Activated CD4-positive, alpha-beta T cell treated with anti-CD3 and anti-CD28 coated beads, Interleukin-2, amount 10 ng/mL, durations not matched to agents 24 days and 14 days (primary cell): ENCODE measurements around the gene KLRF2. TPM values are rescaled to one million over a fixed set of nuclear protein-coding genes. Genes with fewer than 3 reads are reported as not detected.
A peak's percentile ranks its signal among the peaks of the same experiment; 100 is the strongest.

Experiments used
- DNase-seq: peaks from one replicate; pipeline ENCODE4 v3.0.0; 2022
- H3K27ac Mint-ChIP-seq: one replicate; pipeline ENCODE4 v1.8.0; 2022; ENCODE audit warnings: mild to moderate bottlenecking, mixed read lengths
- H3K27me3 Mint-ChIP-seq: one replicate; pipeline ENCODE4 v1.8.0; 2022; ENCODE audit warnings: mixed read lengths
- H3K36me3 Mint-ChIP-seq: one replicate; pipeline ENCODE4 v1.8.0; 2022; ENCODE audit warnings: low read depth, mild to moderate bottlenecking, mixed read lengths
- H3K4me1 Mint-ChIP-seq: one replicate; pipeline ENCODE4 v1.8.0; 2021; ENCODE audit warnings: mixed read lengths
- H3K4me3 Mint-ChIP-seq: one replicate; pipeline ENCODE4 v1.8.0; 2022; ENCODE audit warnings: mild to moderate bottlenecking, moderate library complexity, mixed read lengths
- H3K9me3 Mint-ChIP-seq: one replicate; pipeline ENCODE4 v1.8.0; 2021; ENCODE audit warnings: mixed read lengths
- intact Hi-C: fragments of 100-400 bp; cut with micrococcal nuclease; formaldehyde crosslinking; loops from one replicate; pipeline ENCODE4 v1.15.1; 2023
- total RNA-seq: library from RNA; stranded (reverse); gene quantifications from 2 replicates; pipeline ENCODE4 v1.2.3, GENCODE V29; 2022

KLRF2 gene, protein sequence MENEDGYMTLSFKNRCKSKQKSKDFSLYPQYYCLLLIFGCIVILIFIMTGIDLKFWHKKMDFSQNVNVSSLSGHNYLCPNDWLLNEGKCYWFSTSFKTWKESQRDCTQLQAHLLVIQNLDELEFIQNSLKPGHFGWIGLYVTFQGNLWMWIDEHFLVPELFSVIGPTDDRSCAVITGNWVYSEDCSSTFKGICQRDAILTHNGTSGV
- not detected in 2 replicates for total RNA-seq

GRCh38 chr12:9881246-9881645 is at the start of gene KLRF2:
Gene KLRF2 (plus strand): TSS chr12:9881489. CDS start chr12:9881596, 107 bp downstream.
- peaks cover 8% of the 10 kb centered on the region for H3K4me1 Mint-ChIP-seq
- no peak for DNase-seq
- H3K36me3 Mint-ChIP-seq = peaks cover 1% of the 10 kb centered on the region
- no peak within 1 kb of the TSS for H3K4me3 Mint-ChIP-seq
- H3K27me3 Mint-ChIP-seq = peaks cover 2% of the 10 kb centered on the region
- intact Hi-C loops = no loop called here
- no peak within 1 kb of the TSS for H3K27ac Mint-ChIP-seq
- no peaks in the 10 kb centered on the region for H3K9me3 Mint-ChIP-seq

DNA sequence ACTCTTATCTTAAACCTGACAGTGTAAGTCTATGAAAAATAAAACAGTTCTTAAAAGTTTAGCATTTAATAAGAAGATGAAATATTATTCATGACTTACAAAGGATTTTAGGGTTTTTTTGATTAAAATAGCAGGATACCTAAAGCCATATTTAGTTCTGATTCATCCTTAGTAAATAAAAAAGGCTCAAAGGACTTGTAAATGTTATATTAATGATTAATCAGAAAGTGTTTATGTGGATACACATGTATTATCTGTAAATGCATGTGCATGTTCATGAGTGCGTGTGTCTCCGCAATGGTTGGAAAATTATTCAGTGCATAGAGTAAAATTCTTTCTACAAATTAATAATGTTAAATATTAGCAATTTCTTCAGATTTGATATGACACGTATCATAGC is 49.6 kb upstream of the KLRF2 start:
- no peak overlapping the region for H3K27ac Mint-ChIP-seq
- H3K36me3 Mint-ChIP-seq = no peaks in the 10 kb centered on the region
- no peak for DNase-seq
- no peaks in the 10 kb centered on the region for H3K9me3 Mint-ChIP-seq
- intact Hi-C loops = no loop called here
- no peaks in the 10 kb centered on the region for H3K4me1 Mint-ChIP-seq
- H3K27me3 Mint-ChIP-seq = peaks cover 19% of the 10 kb centered on the region
- H3K4me3 Mint-ChIP-seq = no peak overlapping the region

GRCh38 chr12:9843407-9843806 is 37.9 kb upstream of the KLRF2 start:
- H3K27me3 Mint-ChIP-seq = peaks cover 38% of the 10 kb centered on the region
- intact Hi-C loops = no loop called here

GRCh38 chr12:9848899-9849298 is 32.4 kb upstream of the KLRF2 start:
- intact Hi-C loops = no loop called here
- no peak for DNase-seq
- no peak overlapping the region for H3K4me3 Mint-ChIP-seq
- H3K27me3 Mint-ChIP-seq = peaks cover 28% of the 10 kb centered on the region
- peaks cover 2% of the 10 kb centered on the region for H3K4me1 Mint-ChIP-seq
- H3K27ac Mint-ChIP-seq = no peak overlapping the region
- peaks cover 44% of the 10 kb centered on the region for H3K36me3 Mint-ChIP-seq
- H3K9me3 Mint-ChIP-seq = peaks cover 20% of the 10 kb centered on the region

More at GRCh38 chr12:9843407-9843806, 37.9 kb upstream of the KLRF2 start:
- no peak for DNase-seq
- Mint-ChIP-seq H3K4me1 (no peaks in the 10 kb centered on the region), H3K4me3 (no peak overlapping the region), H3K27ac (no peak overlapping the region), H3K9me3 (peaks cover 17% of the 10 kb centered on the region), H3K36me3 (peaks cover 8% of the 10 kb centered on the region)

DNA sequence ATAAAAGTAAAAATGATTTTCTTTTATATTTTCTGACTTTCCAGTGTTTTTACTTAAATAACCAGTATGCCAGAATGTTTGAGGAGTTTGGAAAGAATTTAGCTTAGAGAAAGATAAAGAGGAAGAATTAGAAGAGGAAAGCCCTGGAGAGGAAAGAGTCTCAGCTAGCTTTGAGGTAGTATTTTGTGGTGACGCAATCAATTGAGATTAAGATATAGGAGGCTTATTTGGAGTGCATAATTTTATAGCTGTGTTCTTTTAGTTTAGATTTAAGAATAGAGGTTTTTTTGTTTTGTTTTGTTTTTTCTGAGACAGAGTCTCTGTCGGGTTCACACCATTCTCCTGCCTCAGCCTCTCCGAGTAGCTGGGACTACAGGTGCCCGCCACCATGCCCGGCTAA is 30.2 kb upstream of the KLRF2 start:
- intact Hi-C loops = no loop called here
- H3K27ac Mint-ChIP-seq = no peak overlapping the region
- peaks cover 59% of the 10 kb centered on the region for H3K36me3 Mint-ChIP-seq
- H3K4me3 Mint-ChIP-seq = no peak overlapping the region
- peaks cover 4% of the 10 kb centered on the region for H3K4me1 Mint-ChIP-seq
- peaks cover 16% of the 10 kb centered on the region for H3K9me3 Mint-ChIP-seq
- H3K27me3 Mint-ChIP-seq = peaks cover 15% of the 10 kb centered on the region
- no peak for DNase-seq

DNA sequence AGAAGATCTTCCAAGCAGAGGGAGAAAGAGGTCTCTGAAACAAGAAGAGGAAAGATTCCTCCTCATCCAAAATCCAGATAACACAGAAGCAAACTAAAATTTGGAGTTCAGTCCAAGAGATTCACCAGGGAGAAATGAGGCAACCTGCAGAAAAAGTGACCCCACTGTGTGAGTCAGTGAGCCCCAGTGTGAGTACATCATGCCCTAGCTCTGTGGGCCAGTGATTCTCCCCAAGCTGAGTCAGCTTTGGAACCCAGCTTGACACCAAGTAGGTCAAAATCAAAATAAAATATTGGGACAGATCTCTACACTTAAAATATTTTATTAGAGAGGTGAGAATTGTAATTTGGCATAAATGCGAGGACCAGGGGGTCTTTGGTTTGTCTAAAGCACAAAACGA is 29.4 kb upstream of the KLRF2 start:
- Mint-ChIP-seq H3K27me3 (peaks cover 6% of the 10 kb centered on the region), H3K9me3 (peaks cover 8% of the 10 kb centered on the region), H3K4me1 (peaks cover 7% of the 10 kb centered on the region), H3K36me3 (peaks cover 64% of the 10 kb centered on the region), H3K4me3 (no peak overlapping the region), H3K27ac (no peak overlapping the region)
- intact Hi-C loops = no loop called here
- DNase-seq = no peak

DNA sequence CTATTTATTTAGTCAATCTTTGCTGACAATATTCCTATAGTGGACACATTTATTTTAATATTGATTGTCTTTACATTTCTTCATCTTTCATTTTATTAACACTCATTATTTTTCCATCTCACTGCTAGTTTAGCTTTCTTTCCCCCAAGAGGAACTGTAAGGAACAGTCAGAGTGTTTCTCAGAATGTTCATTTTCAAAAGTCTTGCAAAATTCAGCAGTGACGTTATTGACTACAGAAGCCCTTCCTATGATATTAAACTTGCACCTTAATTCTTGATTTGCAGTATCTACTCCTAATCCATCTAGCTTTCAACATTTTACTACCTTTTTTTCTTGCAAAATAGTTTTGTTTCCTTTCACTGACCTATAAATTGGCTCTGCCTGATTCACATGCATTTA is 25.1 kb upstream of the KLRF2 start:
- Mint-ChIP-seq H3K9me3 (no peaks in the 10 kb centered on the region), H3K36me3 (peaks cover 73% of the 10 kb centered on the region), H3K27me3 (no peaks in the 10 kb centered on the region), H3K4me1 (peaks cover 15% of the 10 kb centered on the region), H3K4me3 (no peak overlapping the region), H3K27ac (no peak overlapping the region)
- intact Hi-C loops = no loop called here
- DNase-seq = no peak

DNA sequence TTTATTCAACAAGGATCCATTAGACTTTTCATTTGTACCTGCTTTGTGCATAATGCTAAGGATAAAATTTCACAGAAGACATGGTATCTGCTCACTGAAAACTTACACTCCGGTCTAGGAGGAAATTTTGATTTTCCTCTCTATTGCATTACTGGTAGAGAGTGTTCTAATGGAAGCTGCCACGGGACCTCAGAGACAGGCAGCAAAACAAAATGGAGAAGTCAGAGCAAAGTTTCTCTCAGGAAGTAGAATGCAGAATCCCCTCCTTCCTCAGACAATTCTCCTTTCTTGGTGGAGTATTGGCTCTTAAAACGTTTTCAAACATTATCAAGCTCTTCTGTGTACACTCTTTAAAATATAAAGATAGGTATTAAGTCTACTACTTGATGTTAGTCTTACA is 24.4 kb upstream of the KLRF2 start:
- no peaks in the 10 kb centered on the region for H3K9me3 Mint-ChIP-seq
- H3K27me3 Mint-ChIP-seq = no peaks in the 10 kb centered on the region
- intact Hi-C loops = no loop called here
- no peak overlapping the region for H3K27ac Mint-ChIP-seq
- peaks cover 16% of the 10 kb centered on the region for H3K4me1 Mint-ChIP-seq
- peaks cover 69% of the 10 kb centered on the region for H3K36me3 Mint-ChIP-seq
- no peak overlapping the region for H3K4me3 Mint-ChIP-seq
- DNase-seq = no peak

DNA sequence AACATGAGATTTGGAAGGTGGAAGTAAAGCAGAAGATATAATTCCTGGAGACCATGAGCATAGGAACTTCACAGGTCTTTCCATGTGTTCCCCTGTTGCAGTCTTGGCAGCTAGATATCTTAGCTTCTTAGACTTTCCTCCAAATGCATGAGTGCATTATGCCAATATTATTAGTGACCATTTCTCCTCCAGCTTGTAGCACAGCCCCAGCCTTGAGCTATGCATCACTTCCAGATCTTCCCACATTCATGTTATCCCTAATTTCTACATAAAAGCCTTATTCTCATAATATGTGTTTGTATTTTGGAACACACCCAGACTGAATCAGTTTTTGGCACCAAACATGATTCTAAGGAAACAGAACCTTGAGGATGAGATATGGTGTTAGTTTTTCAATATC is 23.2 kb upstream of the KLRF2 start:
- H3K36me3 Mint-ChIP-seq = peaks cover 65% of the 10 kb centered on the region

GRCh38 chr12:9864913-9865675 is 16.2 kb upstream of the KLRF2 start:
- peak; percentile 66 for DNase-seq
- peak overlapping the region; percentile 91 for H3K4me3 Mint-ChIP-seq
- H3K27me3 Mint-ChIP-seq = no peaks in the 10 kb centered on the region
- H3K27ac Mint-ChIP-seq = peak overlapping the region; percentile 92
- intact Hi-C loops = loop anchor here (1.0 to 10.0 kb wide), 6 partner anchors 42 to 840 kb away; partner anchors contain the start of gene MAGOHB
- H3K36me3 Mint-ChIP-seq = peaks cover 31% of the 10 kb centered on the region
- peaks cover 39% of the 10 kb centered on the region for H3K4me1 Mint-ChIP-seq
- peaks cover 18% of the 10 kb centered on the region for H3K9me3 Mint-ChIP-seq

More for the DNA sequence above, 23.2 kb upstream of the KLRF2 start:
- no peak for DNase-seq
- H3K9me3 Mint-ChIP-seq = peaks cover 7% of the 10 kb centered on the region
- H3K27me3 Mint-ChIP-seq = no peaks in the 10 kb centered on the region
- intact Hi-C loops = no loop called here
- no peak overlapping the region for H3K4me3 Mint-ChIP-seq
- peaks cover 22% of the 10 kb centered on the region for H3K4me1 Mint-ChIP-seq
- no peak overlapping the region for H3K27ac Mint-ChIP-seq

DNA sequence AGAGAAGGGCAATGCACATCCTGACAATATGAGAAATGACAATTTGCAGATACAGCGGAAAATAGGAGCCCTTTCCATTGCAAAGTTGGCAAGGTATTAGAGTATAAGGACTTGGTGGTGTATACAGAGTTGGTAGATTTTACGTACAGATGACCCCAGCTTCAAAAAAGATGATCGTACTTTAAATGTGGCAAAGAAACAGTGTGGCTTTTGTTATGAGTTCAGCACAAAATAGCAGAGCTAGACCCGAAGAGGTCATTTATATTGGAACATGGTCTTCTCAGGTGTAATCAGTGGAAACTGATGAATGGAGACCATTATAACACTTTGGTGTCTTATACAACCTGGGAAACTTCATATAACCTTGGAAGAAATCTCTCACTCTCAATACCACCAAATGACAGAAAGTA is 14.4 kb upstream of the KLRF2 start:
- intact Hi-C loops = loop anchor here (5.0 to 10.0 kb wide), 4 partner anchors 40 to 842 kb away; partner anchors contain the start of gene MAGOHB
- H3K4me3 Mint-ChIP-seq = peak overlapping the region; percentile 88
- H3K27ac Mint-ChIP-seq = peak overlapping the region; percentile 92
- peaks cover 24% of the 10 kb centered on the region for H3K36me3 Mint-ChIP-seq
- H3K9me3 Mint-ChIP-seq = peaks cover 18% of the 10 kb centered on the region
- DNase-seq = peak; percentile 66
- H3K4me1 Mint-ChIP-seq = peaks cover 44% of the 10 kb centered on the region
- H3K27me3 Mint-ChIP-seq = no peaks in the 10 kb centered on the region

GRCh38 chr12:9867531-9867930 is 13.8 kb upstream of the KLRF2 start:
- no peaks in the 10 kb centered on the region for H3K27me3 Mint-ChIP-seq
- H3K27ac Mint-ChIP-seq = peak overlapping the region; percentile 78
- peaks cover 16% of the 10 kb centered on the region for H3K9me3 Mint-ChIP-seq
- H3K4me1 Mint-ChIP-seq = peaks cover 45% of the 10 kb centered on the region
- peak overlapping the region; percentile 88 for H3K4me3 Mint-ChIP-seq
- intact Hi-C loops = loop anchor here (5.0 to 10.0 kb wide), 4 partner anchors 40 to 843 kb away; partner anchors contain the start of gene MAGOHB
- H3K36me3 Mint-ChIP-seq = peaks cover 23% of the 10 kb centered on the region
- DNase-seq = no peak

- Mint-ChIP-seq H3K9me3 (peaks cover 9% of the 10 kb centered on the region), H3K4me1 (peaks cover 38% of the 10 kb centered on the region), H3K27me3 (no peaks in the 10 kb centered on the region), H3K27ac (peak overlapping the region; percentile 93), H3K4me3 (peak overlapping the region; percentile 92), H3K36me3 (peaks cover 14% of the 10 kb centered on the region)
- DNase-seq = no peak
- intact Hi-C loops = loop anchor here (1.0 to 10.0 kb wide), 10 partner anchors 39 to 844 kb away; partner anchors contain the start of genes GABARAPL1 and MAGOHB
Measured at GRCh38 chr12:9868311-9868801, 12.9 kb upstream of the KLRF2 start.

DNA sequence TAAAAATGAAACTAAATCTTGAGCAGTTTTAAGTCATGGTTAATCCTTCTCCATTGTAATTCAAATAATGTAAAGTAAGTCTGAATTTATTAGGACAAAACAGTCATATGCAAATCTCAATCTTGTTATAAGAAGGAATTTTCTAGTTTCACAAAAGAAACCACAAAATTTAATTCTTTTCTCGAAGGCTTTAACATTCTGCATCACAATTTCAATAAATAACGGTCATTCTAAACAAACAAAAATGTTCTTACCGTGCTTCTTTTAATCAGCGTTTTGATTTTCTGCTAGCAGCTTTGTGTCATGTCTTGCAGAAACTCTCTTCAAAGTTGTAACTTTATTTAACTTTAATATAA is 12.4 kb upstream of the KLRF2 start:
- H3K27ac Mint-ChIP-seq = peak overlapping the region; percentile 93

More for the DNA sequence above, 12.4 kb upstream of the KLRF2 start:
- Mint-ChIP-seq H3K9me3 (peaks cover 3% of the 10 kb centered on the region), H3K36me3 (peaks cover 9% of the 10 kb centered on the region), H3K4me1 (peaks cover 33% of the 10 kb centered on the region), H3K27me3 (no peaks in the 10 kb centered on the region), H3K4me3 (peak overlapping the region; percentile 92)
- intact Hi-C loops = loop anchor here (1.0 to 10.0 kb wide), 12 partner anchors 38 to 844 kb away; partner anchors contain the start of genes GABARAPL1 and MAGOHB
- no peak for DNase-seq
